SK-N-SH (cell line): Measurements from ENCODE around the gene TNFRSF14.

Source experiments
- CTCF ChIP-seq: fragments of 200-600 bp; sonication (generic); IDR thresholded peaks from 2 replicates; pipeline ENCODE4 v1.6.1; 2017; ENCODE audit warnings: antibody characterized with exemption, mild to moderate bottlenecking, moderate library complexity
- FOSL2 ChIP-seq: IDR thresholded peaks from 2 replicates; pipeline ENCODE4 v1.4.0; 2012; ENCODE audit warnings: low read depth, mild to moderate bottlenecking, moderate library complexity, borderline replicate concordance
- JUND ChIP-seq: IDR thresholded peaks from 2 replicates; pipeline ENCODE4 v1.4.0; 2012
- MXI1 ChIP-seq: IDR thresholded peaks from 2 replicates; pipeline ENCODE4 v1.6.1; 2012; ENCODE audit warnings: mild to moderate bottlenecking, low read depth, low read length, improper control_type of control experiment
- POLR2AphosphoS5 ChIP-seq: IDR thresholded peaks from 2 replicates; pipeline ENCODE4 v1.6.1; 2012; ENCODE audit warnings: low read depth, low read length
- RXRA ChIP-seq: IDR thresholded peaks from 2 replicates; pipeline ENCODE4 v1.4.0; 2012; ENCODE audit warnings: low read depth, mild to moderate bottlenecking, borderline replicate concordance
- TAF1 ChIP-seq: IDR thresholded peaks from 2 replicates; pipeline ENCODE4 v1.6.1; 2012; ENCODE audit warnings: low read depth, mild to moderate bottlenecking, low read length, moderate library complexity, borderline replicate concordance

GRCh38 chr1:2595812-2596529 is 39.8 kb downstream of the TNFRSF14 start:
- TF ChIP-seq TAF1 (no peak), CTCF (no peak), FOSL2 (no peak), POLR2AphosphoS5 (no peak), RXRA (no peak), MXI1 (no peak), JUND (no peak)
